NB4 (cell line): ENCODE data around the gene GKN2.

ENCODE experiments used
- POLR2A ChIP-seq: IDR thresholded peaks from 2 replicates; pipeline ENCODE4 v1.6.1; 2011; ENCODE audit warnings: mild to moderate bottlenecking; ENCODE audit not compliant: insufficient read length; ENCODE audit errors: extremely low read depth
- TF ChIP-seq, protein P1 (sequence below): IDR thresholded peaks from one replicate; pipeline ENCODE4 v1.5.1; 2012; ENCODE audit warnings: low read depth, low read length
- TF ChIP-seq, protein P2 (sequence below): IDR thresholded peaks from 2 replicates; pipeline ENCODE4 v1.6.1; 2011; ENCODE audit warnings: low read depth, low read length

DNA sequence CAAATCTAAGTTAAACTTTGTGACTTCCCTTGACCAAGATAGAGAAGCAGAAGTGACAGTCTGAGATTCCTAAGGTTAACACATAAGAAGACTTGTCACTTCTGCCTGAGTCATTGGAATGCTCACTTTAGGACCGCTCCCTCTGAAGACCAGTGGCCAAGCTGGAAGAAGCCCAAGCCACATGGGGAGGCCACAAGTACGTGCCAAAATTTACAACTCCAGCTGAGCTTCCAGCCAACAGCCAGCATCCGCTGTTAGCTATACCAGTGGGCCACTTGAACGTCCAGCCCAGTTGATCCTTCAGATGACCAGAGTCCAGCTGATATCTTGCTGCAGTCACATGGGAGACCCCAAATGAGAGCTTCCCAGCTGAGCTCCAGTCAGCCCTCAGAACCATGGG lies 42.2 kb upstream of the GKN2 start:
- TF ChIP-seq, protein P1, sequence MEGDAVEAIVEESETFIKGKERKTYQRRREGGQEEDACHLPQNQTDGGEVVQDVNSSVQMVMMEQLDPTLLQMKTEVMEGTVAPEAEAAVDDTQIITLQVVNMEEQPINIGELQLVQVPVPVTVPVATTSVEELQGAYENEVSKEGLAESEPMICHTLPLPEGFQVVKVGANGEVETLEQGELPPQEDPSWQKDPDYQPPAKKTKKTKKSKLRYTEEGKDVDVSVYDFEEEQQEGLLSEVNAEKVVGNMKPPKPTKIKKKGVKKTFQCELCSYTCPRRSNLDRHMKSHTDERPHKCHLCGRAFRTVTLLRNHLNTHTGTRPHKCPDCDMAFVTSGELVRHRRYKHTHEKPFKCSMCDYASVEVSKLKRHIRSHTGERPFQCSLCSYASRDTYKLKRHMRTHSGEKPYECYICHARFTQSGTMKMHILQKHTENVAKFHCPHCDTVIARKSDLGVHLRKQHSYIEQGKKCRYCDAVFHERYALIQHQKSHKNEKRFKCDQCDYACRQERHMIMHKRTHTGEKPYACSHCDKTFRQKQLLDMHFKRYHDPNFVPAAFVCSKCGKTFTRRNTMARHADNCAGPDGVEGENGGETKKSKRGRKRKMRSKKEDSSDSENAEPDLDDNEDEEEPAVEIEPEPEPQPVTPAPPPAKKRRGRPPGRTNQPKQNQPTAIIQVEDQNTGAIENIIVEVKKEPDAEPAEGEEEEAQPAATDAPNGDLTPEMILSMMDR: no peak
- no peak for TF ChIP-seq POLR2A
- TF ChIP-seq, protein P2, sequence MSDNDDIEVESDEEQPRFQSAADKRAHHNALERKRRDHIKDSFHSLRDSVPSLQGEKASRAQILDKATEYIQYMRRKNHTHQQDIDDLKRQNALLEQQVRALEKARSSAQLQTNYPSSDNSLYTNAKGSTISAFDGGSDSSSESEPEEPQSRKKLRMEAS: no peak
